PC-3 (cell line): ENCODE measurements around the gene PSME4. TPM values are rescaled to one million over a fixed set of nuclear protein-coding genes. Genes with fewer than 3 reads are reported as not detected.
"Not testable (repeated sequence)": the region's sequence is repeated elsewhere in the genome, so short reads cannot be mapped to it uniquely, and the experiment has no call there.

Experiments
- ATAC-seq: fragments of 200-7000 bp; cut with Tn5 transposase; 2 replicates; pipeline ENCODE4 v1.9.1; 2020; ENCODE audit warnings: mild to moderate bottlenecking, moderate library complexity
- BruUV-seq: library from RNA; stranded (reverse); fragments of 400-500 nt; replicated peaks from 2 replicates; lab custom pipeline; 2021; lab: Mats Ljungman, UMichigan
- CTCF ChIA-PET: fragments of 300-600 bp; sonication (Branson Sonifier 250); formaldehyde crosslinking; loops from one replicate; lab custom pipeline; 2022; ENCODE audit warnings: antibody characterized with exemption; lab: Charles Lee
- POLR2A ChIA-PET: fragments of 300-600 bp; sonication (Branson Sonifier 250); formaldehyde crosslinking; loops from one replicate; lab custom pipeline; 2022; ENCODE audit warnings: antibody characterized with exemption; ENCODE audit not compliant: unreplicated experiment; lab: Charles Lee
- DNase-seq: peaks from one replicate; pipeline ENCODE4 v3.0.0-alpha.2; 2015
- H2AFZ ChIP-seq: fragments of 300-600 bp; sonication (generic); 2 replicates; pipeline ENCODE4 v1.6.0; 2016; ENCODE audit warnings: antibody characterized with exemption, low read length
- H3F3A ChIP-seq: fragments of 300-600 bp; sonication (generic); one replicate; pipeline ENCODE4 v1.6.0; 2017; ENCODE audit warnings: antibody characterized with exemption, low read length, control low read depth, mild to moderate bottlenecking; ENCODE audit not compliant: unreplicated experiment
- H3K27ac ChIP-seq: fragments of 300-600 bp; sonication (generic); 2 replicates; pipeline ENCODE4 v1.5.1; 2016; ENCODE audit warnings: mild to moderate bottlenecking, low read length
- H3K27me3 ChIP-seq: fragments of 300-600 bp; sonication (generic); 2 replicates; pipeline ENCODE4 v1.6.1; 2016; ENCODE audit warnings: low read length, mixed read lengths
- H3K36me3 ChIP-seq: fragments of 300-600 bp; sonication (generic); 2 replicates; pipeline ENCODE4 v1.6.1; 2016; ENCODE audit warnings: low read depth, mixed run types, low read length, mixed read lengths
- H3K4me1 ChIP-seq: fragments of 300-600 bp; sonication (generic); 2 replicates; pipeline ENCODE4 v1.5.1; 2016; ENCODE audit warnings: low read length; ENCODE audit not compliant: insufficient read depth
- H3K4me2 ChIP-seq: fragments of 300-600 bp; sonication (generic); 2 replicates; pipeline ENCODE4 v1.6.0; 2016; ENCODE audit warnings: low read length
- H3K4me3 ChIP-seq: fragments of 300-600 bp; sonication (generic); 2 replicates; pipeline ENCODE4 v1.5.1; 2016; ENCODE audit warnings: mild to moderate bottlenecking, low read length, mixed read lengths
- H3K79me2 ChIP-seq: fragments of 300-600 bp; sonication (generic); 2 replicates; pipeline ENCODE4 v1.6.1; 2017; ENCODE audit warnings: low read length, mixed read lengths
- H3K9ac ChIP-seq: fragments of 300-600 bp; sonication (generic); 2 replicates; pipeline ENCODE4 v1.6.0; 2016; ENCODE audit warnings: mild to moderate bottlenecking, low read length
- H3K9me2 ChIP-seq: fragments of 300-600 bp; sonication (generic); replicated peaks from 2 replicates; pipeline ENCODE4 v1.6.1; 2016; ENCODE audit warnings: mixed run types, low read length, mixed read lengths
- H3K9me3 ChIP-seq: fragments of 300-600 bp; sonication (generic); 2 replicates; pipeline ENCODE4 v1.6.1; 2016; ENCODE audit warnings: low read length, mixed read lengths
- H4K20me1 ChIP-seq: fragments of 300-600 bp; sonication (generic); 2 replicates; pipeline ENCODE4 v1.6.1; 2016; ENCODE audit warnings: low read length, mixed read lengths
- CTCF ChIP-seq: fragments of 300-600 bp; sonication (generic); conservative IDR thresholded peaks from 2 replicates; pipeline ENCODE4 v1.5.1; 2017; ENCODE audit warnings: antibody characterized with exemption, low read depth, mild to moderate bottlenecking, low read length
- EZH2 ChIP-seq: fragments of 300-600 bp; sonication (generic); IDR thresholded peaks from one replicate; pipeline ENCODE4 v1.6.1; 2017; ENCODE audit warnings: antibody characterized with exemption, mild to moderate bottlenecking, low read length; ENCODE audit not compliant: unreplicated experiment
- EZH2phosphoT487 ChIP-seq: fragments of 300-600 bp; sonication (generic); IDR thresholded peaks from 2 replicates; pipeline ENCODE4 v1.6.1; 2018; ENCODE audit warnings: mild to moderate bottlenecking, antibody characterized with exemption, low read length, borderline replicate concordance
- intact Hi-C: fragments of 100-400 bp; cut with micrococcal nuclease; formaldehyde crosslinking; loops from 2 replicates; pipeline ENCODE4 v1.9.0; 2023
- total RNA-seq: library from RNA; depleted of rRNA; stranded (reverse); fragments of >200 nt; gene quantifications from 2 replicates; pipeline ENCODE4 v1.2.3, GENCODE V29; 2014

PSME4 gene
- total RNA-seq, 1 experiment from 2014 or later, result 54.7 TPM

GRCh38 chr2:53964257-53964952, 6.4 kb downstream of the PSME4 start:
- Histone ChIP-seq H3K4me2 (peak overlapping the region; percentile 3), H3K4me3 (no peak overlapping the region), H3K9ac (no peak overlapping the region), H3K9me3 (no peaks in the 10 kb centered on the region), H3K27me3 (no peaks in the 10 kb centered on the region), H3K9me2 (no peaks in the 10 kb centered on the region), H2AFZ (no peak overlapping the region), H3K4me1 (peaks cover 17% of the 10 kb centered on the region), H3F3A (no peaks in the 10 kb centered on the region), H3K36me3 (no peaks in the 10 kb centered on the region), H3K79me2 (peaks cover 100% of the 10 kb centered on the region), H4K20me1 (peaks cover 89% of the 10 kb centered on the region), H3K27ac (no peak overlapping the region)
- TF ChIP-seq CTCF (no peak), EZH2 (no peak), EZH2phosphoT487 (no peak)
- intact Hi-C loops, result no loop called here
- ATAC-seq (no peak), DNase-seq (peak; percentile 10)
- ChIA-PET CTCF (no interaction called here), POLR2A (no interaction called here)
- BruUV-seq, result no TSS peak

DNA sequence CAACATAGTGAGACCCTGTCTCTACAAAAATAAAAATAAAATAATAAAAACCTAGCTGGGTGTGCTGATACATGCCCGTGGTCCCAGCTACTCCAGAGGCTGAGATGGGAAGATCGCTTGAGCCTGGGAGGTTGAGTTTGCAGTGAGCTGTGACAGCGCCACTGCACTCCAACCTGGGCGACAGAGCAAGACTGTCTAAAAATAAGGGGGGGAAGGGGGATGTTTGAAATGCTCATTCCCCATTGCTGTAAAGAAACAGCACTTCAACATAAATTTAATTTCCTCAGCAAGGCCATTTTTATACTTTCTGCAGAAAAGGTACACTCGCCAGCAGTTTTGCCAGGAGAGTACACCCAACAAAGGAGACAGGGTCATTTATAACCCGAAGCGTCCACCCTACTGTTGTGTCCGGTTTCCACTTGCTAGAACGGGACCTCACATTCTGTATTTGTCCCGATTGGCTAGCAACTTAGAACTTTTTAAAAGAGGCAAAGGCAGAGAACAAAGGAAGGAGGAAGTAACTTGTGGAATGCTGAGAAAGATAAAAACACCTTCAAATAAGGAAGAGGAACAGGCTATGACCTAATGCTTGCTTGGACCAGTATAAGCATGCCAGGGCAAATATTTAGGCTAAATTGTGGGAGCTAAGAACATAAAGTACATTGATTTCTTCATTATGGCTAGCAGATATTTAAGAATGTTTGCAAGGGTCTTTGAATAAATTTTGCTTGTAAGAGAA, 9.1 kb downstream of the PSME4 start:
- DNase-seq, H3K27ac ChIP-seq, BruUV-seq, H3F3A ChIP-seq, H3K9me3 ChIP-seq, H2AFZ ChIP-seq, H3K27me3 ChIP-seq, H3K4me2 ChIP-seq, POLR2A ChIA-PET, H3K9me2 ChIP-seq, intact Hi-C loops, H3K4me3 ChIP-seq, H3K36me3 ChIP-seq, H3K4me1 ChIP-seq, H3K9ac ChIP-seq: not testable (repeated sequence)
- ATAC-seq, result peak; percentile 24; the same call in 1 of the 2 replicates
- peaks cover 80% of the 10 kb centered on the region for H4K20me1 ChIP-seq
- peaks cover 100% of the 10 kb centered on the region for H3K79me2 ChIP-seq
- CTCF ChIA-PET, result interaction anchor here (0.7 kb wide), 1 partner anchor 17 kb away, joined by 4 read pairs; no protein-coding TSS in a partner anchor

- intact Hi-C loops, result no loop called here
- Histone ChIP-seq H3K36me3 (no peaks in the 10 kb centered on the region), H3K9me3 (no peaks in the 10 kb centered on the region), H3K27me3 (no peaks in the 10 kb centered on the region), H3K79me2 (peaks cover 97% of the 10 kb centered on the region), H2AFZ (no peak overlapping the region), H3K4me1 (peaks cover 6% of the 10 kb centered on the region), H3K27ac (no peak overlapping the region), H3K9me2 (no peaks in the 10 kb centered on the region), H3K4me3 (no peak overlapping the region), H3K9ac (no peak overlapping the region), H3K4me2 (no peak overlapping the region), H4K20me1 (peaks cover 75% of the 10 kb centered on the region), H3F3A (no peaks in the 10 kb centered on the region)
- CTCF ChIA-PET, result no interaction called here
- ATAC-seq, result no peak
- TF ChIP-seq EZH2phosphoT487 (no peak), CTCF (no peak), EZH2 (no peak)
- no TSS peak for BruUV-seq
- no peak for DNase-seq
- POLR2A ChIA-PET, result no interaction called here
Observed at GRCh38 chr2:53960476-53960875, 10.3 kb downstream of the PSME4 start.
